Muscle layer of colon (tissue), 2 donors: Measurements from ENCODE around the gene UGT1A6.

Experiments used
- H3K27ac ChIP-seq: one replicate; pipeline ENCODE4 v1.7.0; 2013; ENCODE audit warnings: low read depth, mild to moderate bottlenecking, low read length, moderate library complexity
- H3K27me3 ChIP-seq, 2 donors: one replicate each; pipeline ENCODE4 v1.7.0; 2013; ENCODE audit warnings: low read length in 2 of 2, mild to moderate bottlenecking in 2 of 2; ENCODE audit not compliant: insufficient read depth in 2 of 2, control insufficient read depth in 1 of 2
- H3K36me3 ChIP-seq: one replicate; pipeline ENCODE4 v1.7.0; 2013; ENCODE audit warnings: mild to moderate bottlenecking, low read length; ENCODE audit not compliant: insufficient read depth
- H3K4me1 ChIP-seq: one replicate; pipeline ENCODE4 v1.7.0; 2013; ENCODE audit warnings: mild to moderate bottlenecking, low read length; ENCODE audit not compliant: insufficient read depth
- H3K4me3 ChIP-seq, 2 donors: one replicate each; pipeline ENCODE4 v1.7.0; 2013; ENCODE audit warnings: low read length in 2 of 2, low read depth in 1 of 2, mild to moderate bottlenecking in 1 of 2, moderate library complexity in 1 of 2
- H3K9ac ChIP-seq: one replicate; pipeline ENCODE4 v1.7.0; 2013; ENCODE audit warnings: low read length
- H3K9me3 ChIP-seq: one replicate; pipeline ENCODE4 v1.7.0; 2013; ENCODE audit warnings: mild to moderate bottlenecking, low read length
- donor health status: abdominal sarcoma.
- donor health status: Adenocarcinoma of cecum.

UGT1A6 gene

DNA sequence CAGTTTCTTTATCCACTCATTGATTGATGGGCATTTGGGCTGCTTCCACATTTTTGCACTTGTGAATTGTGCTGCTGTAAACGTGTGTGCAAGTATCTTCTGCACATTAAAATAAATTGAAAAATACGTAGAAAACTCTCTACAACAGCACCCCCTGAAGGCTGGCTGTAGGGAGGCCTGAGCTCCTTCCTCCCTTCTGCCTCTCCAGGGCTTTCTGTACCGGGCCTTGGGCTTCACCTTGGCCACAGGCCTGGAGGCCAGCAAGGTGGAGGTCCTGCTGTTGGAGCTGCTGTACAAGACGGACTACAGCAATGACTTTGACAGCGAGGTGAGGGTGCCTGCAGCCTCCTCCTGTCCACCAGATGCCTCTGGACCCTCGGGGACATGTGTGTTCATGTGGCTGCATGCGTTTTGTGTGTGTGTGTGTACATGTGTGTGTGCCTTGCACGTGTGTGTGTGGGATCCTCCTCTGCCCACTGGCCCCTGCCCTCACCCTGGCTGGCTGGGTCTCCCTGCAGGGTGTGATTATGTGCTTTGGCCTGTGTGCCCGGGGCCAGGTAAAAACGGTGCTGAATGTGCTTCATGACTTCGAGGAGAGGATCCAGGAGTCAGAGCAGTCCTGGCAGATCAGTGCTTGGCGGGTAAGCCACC, 114.7 kb downstream of the UGT1A6 start:
- Histone ChIP-seq H3K4me1 (no peaks in the 10 kb centered on the region), H3K27ac (no peak overlapping the region), H3K9ac (no peak overlapping the region), H3K27me3 (no peaks in the 10 kb centered on the region), H3K9me3 (no peaks in the 10 kb centered on the region), H3K36me3 (no peaks in the 10 kb centered on the region), H3K4me3 (no peak overlapping the region)

DNA sequence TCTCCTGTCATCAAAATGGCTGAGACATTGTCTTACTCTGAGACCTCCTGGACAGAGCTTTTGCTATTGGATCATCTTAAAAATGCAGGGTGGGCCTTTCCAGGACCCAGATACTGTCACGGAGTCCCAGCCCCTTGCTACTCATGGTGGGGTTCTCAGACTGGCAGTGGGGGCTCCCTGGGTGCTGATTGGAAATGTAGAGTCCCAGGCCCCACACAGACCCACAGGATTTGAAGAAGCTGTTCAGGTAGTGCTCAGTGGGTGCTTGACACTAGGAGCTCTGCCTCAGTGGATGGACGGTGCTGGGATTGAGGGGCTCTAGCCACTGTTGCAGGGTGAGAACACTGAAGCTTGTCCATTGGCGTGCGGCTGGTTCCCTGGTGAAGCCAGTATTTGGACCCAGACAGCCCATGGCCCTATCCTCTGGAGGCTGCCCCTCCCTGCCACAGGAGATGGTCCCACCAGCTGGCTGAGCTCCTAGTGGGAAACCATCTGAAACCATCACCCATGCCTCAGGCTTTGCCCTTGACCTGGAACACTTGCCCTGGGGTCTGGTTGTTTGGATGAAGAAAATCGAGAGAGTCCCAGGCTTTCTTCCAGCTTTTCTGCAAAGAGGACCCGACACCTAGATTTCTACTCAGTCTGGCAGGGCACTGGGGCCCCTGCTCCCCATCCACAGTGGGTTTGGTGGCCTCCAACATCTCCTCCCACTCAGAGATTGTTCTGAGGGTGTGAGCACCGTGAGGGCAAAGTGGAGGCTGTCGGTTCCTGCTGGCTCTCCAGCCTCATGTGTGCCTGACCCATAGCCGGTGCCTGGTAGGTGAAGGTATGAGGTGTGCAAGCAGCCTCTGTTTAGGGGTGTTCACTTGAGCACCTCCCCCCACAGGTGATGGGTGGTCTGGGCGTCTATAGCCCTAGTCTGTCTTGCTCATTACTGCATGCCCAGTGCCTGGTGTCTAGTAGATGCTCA, 115.6 kb downstream of the UGT1A6 start:
- Histone ChIP-seq H3K27ac (no peak overlapping the region), H3K4me3 (no peak overlapping the region), H3K9me3 (no peaks in the 10 kb centered on the region), H3K4me1 (no peaks in the 10 kb centered on the region), H3K9ac (no peak overlapping the region), H3K27me3 (no peaks in the 10 kb centered on the region), H3K36me3 (no peaks in the 10 kb centered on the region)

DNA sequence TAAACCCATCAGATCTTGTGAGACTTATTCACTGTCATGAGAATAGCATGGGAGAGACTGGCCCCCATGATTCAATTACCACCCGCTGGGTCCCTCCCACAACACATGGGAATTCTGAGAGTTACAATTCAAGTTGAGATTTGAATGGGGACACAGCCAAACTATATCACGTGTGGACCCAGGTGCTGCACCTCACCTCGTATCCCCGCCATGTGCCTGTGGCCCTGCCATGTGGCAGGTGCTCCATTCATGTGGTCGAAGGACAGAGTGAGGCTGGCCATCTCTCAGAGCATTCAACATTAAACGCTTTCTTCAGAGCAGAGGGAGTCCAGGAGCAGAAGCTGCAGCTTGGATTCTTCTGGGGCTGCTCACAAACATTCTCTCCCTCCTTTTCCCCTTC, 117.7 kb downstream of the UGT1A6 start:
- H3K27ac ChIP-seq, result no peak overlapping the region
- H3K4me3 ChIP-seq, result no peak overlapping the region
- no peaks in the 10 kb centered on the region for H3K36me3 ChIP-seq
- no peak overlapping the region for H3K9ac ChIP-seq
- H3K4me1 ChIP-seq, result no peaks in the 10 kb centered on the region
- H3K9me3 ChIP-seq, result no peaks in the 10 kb centered on the region
- no peaks in the 10 kb centered on the region for H3K27me3 ChIP-seq

DNA sequence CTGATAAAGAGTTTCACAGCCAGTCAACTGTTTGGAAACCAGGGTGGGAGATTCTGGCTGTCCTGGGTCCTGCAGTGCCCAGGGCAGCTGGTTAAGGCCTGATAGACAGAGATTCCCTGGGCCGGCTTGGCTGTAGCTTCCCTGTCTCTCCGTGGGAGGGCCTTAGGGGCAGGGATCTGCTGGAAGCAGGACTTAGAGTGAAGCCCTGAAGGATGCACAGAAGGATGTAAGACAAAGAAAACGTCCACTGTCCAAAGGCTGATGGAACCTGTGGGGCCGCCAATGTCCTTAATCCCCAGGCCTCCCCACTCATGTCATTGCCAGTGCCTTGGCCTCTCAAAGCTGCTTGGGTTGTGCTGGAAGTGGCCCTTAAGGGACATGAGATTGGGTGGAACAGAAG, 118.4 kb downstream of the UGT1A6 start:
- H3K36me3 ChIP-seq, result no peaks in the 10 kb centered on the region
- no peaks in the 10 kb centered on the region for H3K27me3 ChIP-seq
- no peak overlapping the region for H3K4me3 ChIP-seq
- H3K4me1 ChIP-seq, result no peaks in the 10 kb centered on the region
- no peak overlapping the region for H3K27ac ChIP-seq
- H3K9ac ChIP-seq, result no peak overlapping the region
- no peaks in the 10 kb centered on the region for H3K9me3 ChIP-seq

DNA sequence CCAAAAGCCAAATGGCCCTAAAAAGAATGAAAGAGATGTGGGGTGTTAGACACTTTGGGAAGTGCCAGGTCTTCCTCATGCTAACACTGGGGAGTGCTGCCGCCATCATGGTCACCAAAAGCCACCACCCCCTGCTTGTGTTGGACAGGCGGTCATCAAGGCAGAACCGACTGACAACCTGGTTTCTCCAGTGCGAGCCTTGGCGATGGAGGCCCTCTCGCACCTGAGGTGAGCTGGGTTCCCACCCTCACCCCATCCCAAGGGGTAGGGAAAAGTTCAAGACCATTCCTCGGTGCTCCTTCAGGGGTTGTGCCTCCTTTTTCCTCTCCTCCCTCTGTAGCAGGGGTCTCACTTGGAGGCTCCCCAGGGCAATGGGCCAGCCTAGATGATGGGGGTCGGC, 119.0 kb downstream of the UGT1A6 start:
- H3K27me3 ChIP-seq, result no peaks in the 10 kb centered on the region
- H3K4me1 ChIP-seq, result no peaks in the 10 kb centered on the region
- no peak overlapping the region for H3K9ac ChIP-seq
- H3K9me3 ChIP-seq, result no peaks in the 10 kb centered on the region
- H3K4me3 ChIP-seq, result no peak overlapping the region
- H3K36me3 ChIP-seq, result no peaks in the 10 kb centered on the region
- H3K27ac ChIP-seq, result no peak overlapping the region

DNA sequence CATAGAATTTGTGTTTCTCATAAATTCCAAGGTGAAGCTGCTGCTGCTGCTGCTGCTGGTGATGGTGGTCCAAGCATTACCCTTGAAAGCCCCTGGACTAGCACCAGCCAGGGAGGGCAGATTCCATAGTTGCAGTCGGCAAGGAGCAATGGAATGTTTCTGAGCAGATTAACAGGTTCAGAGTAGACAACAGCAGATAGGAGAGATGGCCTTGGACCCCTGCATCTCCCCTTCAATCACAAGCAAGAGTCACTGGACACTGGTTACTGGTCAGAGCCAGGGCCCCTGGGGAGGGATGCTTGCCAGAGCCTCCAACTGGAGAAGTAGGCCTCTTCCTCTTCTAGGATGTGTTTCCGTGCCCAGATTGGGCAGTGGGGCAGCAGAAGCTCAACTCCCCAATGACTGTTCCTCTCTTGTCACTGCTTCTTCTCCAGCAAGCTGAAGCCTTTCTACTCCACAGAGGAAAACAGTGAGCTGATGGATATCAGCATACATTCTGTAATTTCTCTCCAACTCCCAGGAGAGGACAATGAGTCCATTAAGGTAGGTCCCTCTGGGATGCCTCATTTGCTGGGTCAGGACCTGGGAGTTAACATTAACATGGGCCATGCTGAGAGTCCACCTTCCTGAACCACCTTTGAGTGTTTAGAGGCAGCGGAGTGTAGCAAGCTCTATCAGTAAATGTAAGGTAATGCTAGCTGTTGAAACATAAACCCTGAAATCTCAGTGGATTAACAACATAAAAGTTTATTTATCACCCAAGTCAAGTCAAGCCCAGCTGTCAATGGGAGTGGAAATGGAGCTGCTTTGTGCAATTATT, 120.8 kb downstream of the UGT1A6 start:
- no peak overlapping the region for H3K27ac ChIP-seq
- H3K9me3 ChIP-seq, result no peaks in the 10 kb centered on the region
- H3K9ac ChIP-seq, result no peak overlapping the region
- H3K36me3 ChIP-seq, result no peaks in the 10 kb centered on the region
- H3K27me3 ChIP-seq, result no peaks in the 10 kb centered on the region
- H3K4me1 ChIP-seq, result no peaks in the 10 kb centered on the region
- H3K4me3 ChIP-seq, result no peak overlapping the region

DNA sequence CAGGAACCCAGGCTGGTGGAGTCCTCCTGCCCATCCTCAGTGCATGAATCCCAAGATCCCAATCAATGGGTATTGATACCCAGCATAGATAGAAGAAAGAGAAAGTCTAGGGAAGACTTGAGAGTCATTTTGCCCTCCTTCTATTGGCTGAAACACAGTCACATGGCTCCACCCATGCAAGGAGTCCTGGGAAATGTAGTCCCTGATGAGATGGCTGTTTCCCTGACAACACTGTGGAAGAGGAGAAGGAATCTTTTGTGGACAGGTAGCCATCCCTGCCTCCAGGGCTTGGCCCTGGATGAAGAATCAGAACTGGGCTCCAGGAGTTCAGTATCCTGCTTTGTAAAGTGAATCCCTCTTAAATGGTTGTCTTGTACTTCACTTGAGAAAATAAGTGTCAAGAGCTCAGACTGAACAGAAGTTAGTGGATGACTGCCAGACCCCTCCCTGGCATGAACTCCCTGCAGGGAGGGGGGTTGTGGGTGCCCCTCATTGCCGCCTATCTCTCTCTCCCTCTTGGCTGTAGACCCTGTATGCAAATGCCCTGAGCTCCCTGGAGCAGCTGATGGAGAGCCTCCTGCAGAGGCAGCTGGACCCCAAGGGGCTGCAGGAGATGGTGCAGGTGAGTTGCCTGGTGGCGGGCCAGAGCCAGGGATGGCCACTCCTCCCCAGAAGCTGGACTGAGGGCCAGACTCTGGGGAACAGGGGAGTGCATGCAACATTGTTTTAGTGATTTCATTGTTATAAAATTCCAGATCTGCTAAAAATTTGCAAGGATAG, 121.6 kb downstream of the UGT1A6 start:
- Histone ChIP-seq H3K4me1 (no peaks in the 10 kb centered on the region), H3K36me3 (no peaks in the 10 kb centered on the region), H3K4me3 (no peak overlapping the region), H3K9me3 (no peaks in the 10 kb centered on the region), H3K27me3 (no peaks in the 10 kb centered on the region), H3K27ac (no peak overlapping the region), H3K9ac (no peak overlapping the region)

DNA sequence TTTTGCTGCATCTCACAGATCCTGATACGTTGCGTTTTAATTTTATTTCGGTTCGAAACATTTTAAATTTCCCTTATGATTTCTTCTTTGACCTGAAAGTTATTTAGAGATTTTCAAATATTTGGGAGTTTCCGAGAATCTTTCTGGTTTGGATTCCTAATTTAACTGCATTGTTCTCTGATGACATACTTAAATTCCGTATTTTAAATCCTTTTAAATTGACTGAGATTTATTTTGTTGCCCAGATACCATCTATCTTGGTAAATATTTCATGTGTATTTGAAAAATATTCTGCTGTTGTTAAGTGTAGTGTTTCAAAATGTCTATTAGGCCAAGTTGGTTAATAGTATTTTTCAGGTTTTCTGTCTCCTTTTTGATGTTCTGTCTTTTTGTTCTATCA, 123.2 kb downstream of the UGT1A6 start:
- no peak overlapping the region for H3K27ac ChIP-seq
- H3K9me3 ChIP-seq, result no peaks in the 10 kb centered on the region
- H3K9ac ChIP-seq, result no peak overlapping the region
- H3K4me3 ChIP-seq, result no peak overlapping the region
- no peaks in the 10 kb centered on the region for H3K4me1 ChIP-seq
- no peaks in the 10 kb centered on the region for H3K27me3 ChIP-seq
- no peaks in the 10 kb centered on the region for H3K36me3 ChIP-seq

DNA sequence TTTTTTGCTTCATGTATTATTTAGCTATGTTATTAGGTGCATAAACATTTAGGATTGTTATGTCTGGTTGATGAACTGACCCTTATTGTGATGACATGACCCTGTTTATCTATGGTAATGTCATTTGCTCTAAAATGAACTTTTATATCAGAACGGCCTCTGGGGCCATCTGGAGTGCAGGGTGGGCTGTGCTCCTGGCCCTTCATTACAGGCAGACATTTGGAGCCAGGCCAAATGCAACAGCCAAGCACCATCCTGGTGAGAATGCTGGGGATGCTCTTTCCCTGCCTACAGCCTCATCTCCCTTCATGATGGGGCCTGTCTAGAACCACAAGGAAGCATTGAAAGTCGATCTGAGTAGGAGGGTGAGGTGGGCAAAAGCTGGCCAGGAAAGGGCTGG, 123.6 kb downstream of the UGT1A6 start:
- Histone ChIP-seq H3K9me3 (no peaks in the 10 kb centered on the region), H3K4me3 (no peak overlapping the region), H3K27me3 (no peaks in the 10 kb centered on the region), H3K9ac (no peak overlapping the region), H3K27ac (no peak overlapping the region), H3K4me1 (no peaks in the 10 kb centered on the region), H3K36me3 (no peaks in the 10 kb centered on the region)

DNA sequence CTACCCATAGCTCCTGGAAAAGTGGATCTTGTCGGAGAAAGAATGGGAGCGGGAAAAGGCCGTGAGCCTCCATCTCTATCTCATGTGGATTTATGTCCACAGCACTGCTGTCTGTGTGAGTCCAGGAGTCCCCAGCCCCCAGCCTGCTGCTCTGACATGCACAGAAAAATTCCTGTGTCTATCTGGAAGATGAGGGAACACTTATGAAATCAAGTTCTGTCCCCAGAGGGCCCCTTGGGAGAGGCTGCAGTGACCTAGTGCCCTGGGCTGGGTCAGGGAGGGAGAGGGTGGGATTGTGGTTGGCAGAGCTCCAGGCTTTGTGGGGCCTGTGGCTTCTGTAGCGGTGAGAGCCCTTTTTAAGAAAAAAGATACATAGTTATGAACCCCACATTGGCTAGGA, 124.1 kb downstream of the UGT1A6 start:
- Histone ChIP-seq H3K27ac (no peak overlapping the region), H3K36me3 (no peaks in the 10 kb centered on the region), H3K9me3 (no peaks in the 10 kb centered on the region), H3K27me3 (no peaks in the 10 kb centered on the region), H3K4me3 (no peak overlapping the region), H3K9ac (no peak overlapping the region), H3K4me1 (no peaks in the 10 kb centered on the region)
